Measurements from ENCODE around the gene STPG4.

DNA sequence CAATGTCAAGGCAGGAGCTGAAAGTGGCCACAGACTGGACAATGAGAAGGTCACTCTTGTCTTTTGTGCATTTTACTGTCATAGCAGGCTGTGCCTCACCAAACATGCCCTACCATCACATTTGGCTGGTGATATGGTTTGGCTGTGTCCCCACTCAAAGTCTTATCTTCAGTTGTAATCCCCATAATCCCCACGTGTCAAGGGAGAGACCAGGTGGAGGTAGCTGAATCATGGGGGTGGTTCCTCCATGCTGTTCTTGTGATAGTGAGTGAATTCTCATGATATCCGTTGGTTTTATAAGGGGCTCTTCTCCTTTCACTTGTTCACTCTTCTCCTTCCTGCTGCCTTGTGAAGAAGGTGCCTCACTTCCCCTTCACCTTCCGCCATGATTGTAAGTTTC is 49.6 kb upstream of the STPG4 start:
- no peak for TF ChIP-seq CTCF (IDR thresholded peaks at IDR 0.05; ENCODE audit: control extremely low read depth in 1 of 3, insufficient read depth in 1 of 3, low read depth in 1 of 3, low read length in 3 of 3)
- TF ChIP-seq HDAC2 (IDR thresholded peaks at IDR 0.05; ENCODE audit: borderline replicate concordance in 1 of 2, low read depth in 2 of 2, low read length in 2 of 2), result no peak
- TF ChIP-seq EZH2 (IDR thresholded peaks at IDR 0.05; ENCODE audit: low read depth, low read length, severe bottlenecking), result no peak
- TF ChIP-seq, protein P1, sequence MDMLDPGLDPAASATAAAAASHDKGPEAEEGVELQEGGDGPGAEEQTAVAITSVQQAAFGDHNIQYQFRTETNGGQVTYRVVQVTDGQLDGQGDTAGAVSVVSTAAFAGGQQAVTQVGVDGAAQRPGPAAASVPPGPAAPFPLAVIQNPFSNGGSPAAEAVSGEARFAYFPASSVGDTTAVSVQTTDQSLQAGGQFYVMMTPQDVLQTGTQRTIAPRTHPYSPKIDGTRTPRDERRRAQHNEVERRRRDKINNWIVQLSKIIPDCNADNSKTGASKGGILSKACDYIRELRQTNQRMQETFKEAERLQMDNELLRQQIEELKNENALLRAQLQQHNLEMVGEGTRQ (IDR thresholded peaks at IDR 0.05; ENCODE audit: low read length), result no peak
- TF ChIP-seq RBBP5 (IDR thresholded peaks at IDR 0.05; ENCODE audit: borderline replicate concordance, low read depth, low read length), result no peak
- no peak for TF ChIP-seq SRF (IDR thresholded peaks at IDR 0.05; ENCODE audit: low read depth, low read length)
- TF ChIP-seq POLR2AphosphoS5 (IDR thresholded peaks at IDR 0.05; ENCODE audit: low read depth, low read length), result no peak
- no peak for TF ChIP-seq SIRT6 (IDR thresholded peaks at IDR 0.05; ENCODE audit: low read length)
- no peak for TF ChIP-seq EP300 (IDR thresholded peaks at IDR 0.05; ENCODE audit: borderline replicate concordance in 1 of 2, low read depth in 2 of 2, low read length in 2 of 2)
- no peak for TF ChIP-seq CEBPB (IDR thresholded peaks at IDR 0.05; ENCODE audit: low read depth, low read length)
- TF ChIP-seq KDM5A (IDR thresholded peaks at IDR 0.05; ENCODE audit: low read length), result no peak
- TF ChIP-seq POLR2A (IDR thresholded peaks at IDR 0.05; ENCODE audit: control extremely low read depth in 1 of 2, low read depth in 2 of 2, low read length in 2 of 2), result no peak

All from H1 (cell line).